Glutamatergic neuron (in vitro differentiated cells): ENCODE results near the gene SIAH3. TPM values are rescaled to one million over a fixed set of nuclear protein-coding genes. Genes with fewer than 3 reads are reported as not detected.

Source experiments
- DNase-seq: peaks from one replicate; pipeline ENCODE4 v3.0.0; 2022
- H3K27ac Mint-ChIP-seq: one replicate; pipeline ENCODE4 v1.8.0; 2020; ENCODE audit warnings: mild to moderate bottlenecking, mixed read lengths, inconsistent platforms; ENCODE audit not compliant: unreplicated experiment
- H3K27me3 Mint-ChIP-seq: one replicate; pipeline ENCODE4 v1.8.0; 2020; ENCODE audit warnings: mild to moderate bottlenecking, moderate library complexity, mixed read lengths, inconsistent platforms; ENCODE audit not compliant: unreplicated experiment
- H3K36me3 Mint-ChIP-seq: one replicate; pipeline ENCODE4 v1.8.0; 2020; ENCODE audit warnings: mild to moderate bottlenecking, mixed read lengths, inconsistent platforms; ENCODE audit not compliant: unreplicated experiment
- H3K4me1 Mint-ChIP-seq: one replicate; pipeline ENCODE4 v1.8.0; 2020; ENCODE audit warnings: mild to moderate bottlenecking, low read depth, mixed read lengths, inconsistent platforms; ENCODE audit not compliant: unreplicated experiment
- H3K4me3 Mint-ChIP-seq: one replicate; pipeline ENCODE4 v1.8.0; 2020; ENCODE audit warnings: mild to moderate bottlenecking, mixed read lengths, inconsistent platforms; ENCODE audit not compliant: unreplicated experiment
- H3K9me3 Mint-ChIP-seq: one replicate; pipeline ENCODE4 v1.8.0; 2020; ENCODE audit warnings: mild to moderate bottlenecking, moderate library complexity, mixed read lengths, inconsistent platforms; ENCODE audit not compliant: unreplicated experiment
- total RNA-seq: library from RNA; stranded (reverse); fragmentation: NEBNext Ultra II Directional; extraction: Animal tissue kit (Norgen Biotek cat#: 25700); gene quantifications from one replicate; pipeline ENCODE4 v1.2.1, GENCODE V29; 2021; ENCODE audit not compliant: unreplicated experiment
- TF ChIP-seq, protein P1 (sequence below): fragments of 200-600 bp; sonication (generic); IDR thresholded peaks from one replicate; pipeline ENCODE4 v1.5.0; 2021; ENCODE audit not compliant: partially characterized antibody, unreplicated experiment

Gene SIAH3
- total RNA-seq, 1 donor from 2014 or later, result 1.2 TPM

DNA sequence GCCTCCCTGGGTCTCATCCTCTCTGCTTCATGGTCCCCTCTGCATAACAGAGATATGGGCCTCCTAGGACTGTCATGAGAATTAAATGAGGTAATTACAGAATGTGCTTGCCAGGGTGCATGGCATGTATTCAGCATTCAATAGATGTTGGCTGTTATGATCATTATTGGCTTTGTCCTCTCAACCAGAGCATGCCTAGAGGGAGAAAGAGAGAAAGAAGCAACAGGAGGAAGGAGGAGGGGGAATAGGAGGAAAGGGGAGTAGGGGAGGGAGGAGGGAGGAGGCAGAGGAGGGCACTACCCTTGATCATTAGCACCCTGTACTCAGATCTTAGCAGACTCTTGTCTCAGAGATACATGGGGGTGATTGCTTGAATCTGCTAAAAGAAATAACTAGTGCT is 41.0 kb upstream of the SIAH3 start:
- no peak overlapping the region for H3K4me3 Mint-ChIP-seq
- H3K9me3 Mint-ChIP-seq, result peaks cover 2% of the 10 kb centered on the region
- H3K4me1 Mint-ChIP-seq, result peaks cover 11% of the 10 kb centered on the region
- H3K27me3 Mint-ChIP-seq, result no peaks in the 10 kb centered on the region
- no peak for DNase-seq
- H3K27ac Mint-ChIP-seq, result no peak overlapping the region
- TF ChIP-seq, protein P1, sequence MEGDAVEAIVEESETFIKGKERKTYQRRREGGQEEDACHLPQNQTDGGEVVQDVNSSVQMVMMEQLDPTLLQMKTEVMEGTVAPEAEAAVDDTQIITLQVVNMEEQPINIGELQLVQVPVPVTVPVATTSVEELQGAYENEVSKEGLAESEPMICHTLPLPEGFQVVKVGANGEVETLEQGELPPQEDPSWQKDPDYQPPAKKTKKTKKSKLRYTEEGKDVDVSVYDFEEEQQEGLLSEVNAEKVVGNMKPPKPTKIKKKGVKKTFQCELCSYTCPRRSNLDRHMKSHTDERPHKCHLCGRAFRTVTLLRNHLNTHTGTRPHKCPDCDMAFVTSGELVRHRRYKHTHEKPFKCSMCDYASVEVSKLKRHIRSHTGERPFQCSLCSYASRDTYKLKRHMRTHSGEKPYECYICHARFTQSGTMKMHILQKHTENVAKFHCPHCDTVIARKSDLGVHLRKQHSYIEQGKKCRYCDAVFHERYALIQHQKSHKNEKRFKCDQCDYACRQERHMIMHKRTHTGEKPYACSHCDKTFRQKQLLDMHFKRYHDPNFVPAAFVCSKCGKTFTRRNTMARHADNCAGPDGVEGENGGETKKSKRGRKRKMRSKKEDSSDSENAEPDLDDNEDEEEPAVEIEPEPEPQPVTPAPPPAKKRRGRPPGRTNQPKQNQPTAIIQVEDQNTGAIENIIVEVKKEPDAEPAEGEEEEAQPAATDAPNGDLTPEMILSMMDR, result no peak
- no peaks in the 10 kb centered on the region for H3K36me3 Mint-ChIP-seq

DNA sequence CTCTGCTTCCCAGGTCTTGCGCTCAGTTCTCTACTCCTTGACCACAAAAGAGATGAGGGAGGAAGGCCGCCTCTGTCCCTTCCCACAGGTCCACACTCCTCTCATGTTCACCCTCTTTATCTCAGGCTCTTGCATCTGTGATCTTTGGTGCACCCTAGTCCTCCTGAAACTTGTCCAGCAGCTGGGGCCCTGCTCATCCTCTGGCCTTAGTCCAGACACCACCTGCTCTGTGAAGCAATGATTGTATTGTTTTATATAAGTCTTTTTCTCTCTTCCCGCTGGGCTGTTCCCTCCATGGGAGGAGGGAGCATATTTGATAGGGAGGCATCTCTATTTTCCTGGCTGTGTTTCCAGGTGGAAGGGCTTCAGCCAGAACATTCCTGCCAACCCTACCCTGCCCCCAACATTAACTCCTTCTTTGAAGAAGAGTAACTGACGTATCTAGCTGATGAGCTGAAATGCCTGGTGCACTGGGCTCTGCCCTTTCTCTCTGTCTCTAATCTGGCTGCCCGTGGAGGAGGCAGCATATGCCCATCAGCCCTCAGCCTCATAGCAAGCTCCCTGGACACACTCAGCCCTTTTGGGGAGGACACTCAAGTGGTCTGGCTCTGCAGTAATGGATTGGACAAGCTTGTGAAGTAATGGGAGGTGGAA is 38.2 kb upstream of the SIAH3 start:
- TF ChIP-seq, protein P1, result no peak
- H3K4me3 Mint-ChIP-seq, result no peak overlapping the region
- peaks cover 11% of the 10 kb centered on the region for H3K4me1 Mint-ChIP-seq
- peaks cover 2% of the 10 kb centered on the region for H3K9me3 Mint-ChIP-seq
- H3K27me3 Mint-ChIP-seq, result no peaks in the 10 kb centered on the region
- H3K36me3 Mint-ChIP-seq, result no peaks in the 10 kb centered on the region
- DNase-seq, result no peak
- H3K27ac Mint-ChIP-seq, result no peak overlapping the region

DNA sequence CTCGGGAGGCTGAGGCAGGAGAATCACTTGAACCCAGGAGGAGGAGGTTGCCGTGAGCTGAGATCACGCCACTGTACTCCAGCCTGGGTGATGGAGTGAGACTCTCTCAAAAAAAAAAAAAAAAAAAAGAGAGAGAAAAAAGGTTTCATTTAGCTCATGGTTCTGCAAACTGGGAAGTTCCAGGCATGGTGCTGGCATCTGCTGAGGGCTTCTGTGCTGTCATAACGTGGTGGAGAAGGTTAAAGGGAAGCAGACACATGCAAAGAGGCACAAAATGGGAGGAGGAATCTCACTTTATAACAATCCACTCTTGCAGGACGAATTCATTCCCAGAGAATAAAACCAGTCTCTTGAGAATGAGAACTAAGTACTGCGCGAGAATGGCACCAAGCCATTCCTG is 34.9 kb upstream of the SIAH3 start:
- H3K4me3 Mint-ChIP-seq, result no peak overlapping the region
- H3K27ac Mint-ChIP-seq, result no peak overlapping the region
- H3K4me1 Mint-ChIP-seq, result peaks cover 19% of the 10 kb centered on the region
- no peaks in the 10 kb centered on the region for H3K36me3 Mint-ChIP-seq
- no peaks in the 10 kb centered on the region for H3K27me3 Mint-ChIP-seq
- peaks cover 2% of the 10 kb centered on the region for H3K9me3 Mint-ChIP-seq
- DNase-seq, result no peak
- TF ChIP-seq, protein P1, result no peak

DNA sequence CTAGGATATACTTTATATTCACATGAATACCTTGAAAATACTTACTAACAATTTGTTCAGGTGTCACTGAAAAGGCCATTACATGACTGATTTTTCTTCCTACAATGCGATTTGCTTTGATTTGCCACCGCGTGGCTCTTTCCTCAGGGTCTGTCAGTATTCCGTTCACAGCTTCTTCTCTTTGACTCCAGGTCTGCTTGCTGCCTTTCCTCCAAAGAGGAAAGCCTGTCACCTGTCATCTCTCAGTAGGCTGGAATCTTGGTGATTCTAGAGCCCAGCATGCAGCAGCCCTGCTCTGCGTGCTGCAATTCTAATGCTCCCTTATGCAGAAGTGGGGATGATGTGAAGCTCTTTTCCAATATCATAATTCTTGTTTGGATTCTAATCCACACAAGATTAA is 33.6 kb upstream of the SIAH3 start:
- TF ChIP-seq, protein P1, result no peak
- Mint-ChIP-seq H3K27ac (no peak overlapping the region), H3K4me1 (peaks cover 29% of the 10 kb centered on the region), H3K36me3 (no peaks in the 10 kb centered on the region), H3K9me3 (no peaks in the 10 kb centered on the region), H3K27me3 (no peaks in the 10 kb centered on the region), H3K4me3 (no peak overlapping the region)
- no peak for DNase-seq

DNA sequence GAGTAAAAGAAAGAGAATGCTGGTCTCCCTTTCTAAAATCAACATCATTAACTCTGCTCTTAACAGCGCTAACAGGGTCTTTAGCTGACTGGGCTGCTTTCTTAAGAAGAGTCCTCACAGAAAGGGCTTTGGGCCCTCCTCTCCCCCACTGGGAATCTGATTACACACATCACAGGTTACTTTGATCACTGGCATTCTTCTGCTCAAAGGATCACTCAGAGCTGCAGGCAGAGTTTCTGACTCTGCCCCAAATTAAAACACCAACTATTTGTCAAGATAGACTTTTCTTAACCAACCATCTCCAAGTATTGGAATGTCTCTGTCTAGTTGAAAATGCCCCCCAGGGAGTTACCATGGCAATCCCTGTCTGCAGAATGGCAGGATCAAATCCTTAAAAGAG is 31.1 kb upstream of the SIAH3 start:
- no peaks in the 10 kb centered on the region for H3K27me3 Mint-ChIP-seq
- no peak overlapping the region for H3K4me3 Mint-ChIP-seq

More for the DNA sequence above, 31.1 kb upstream of the SIAH3 start:
- Mint-ChIP-seq H3K4me1 (peaks cover 24% of the 10 kb centered on the region), H3K27ac (no peak overlapping the region), H3K9me3 (no peaks in the 10 kb centered on the region), H3K36me3 (no peaks in the 10 kb centered on the region)
- no peak for DNase-seq
- TF ChIP-seq, protein P1, result no peak
